NOMO-1 (cell line): ENCODE data around the gene GALNT13.

Source experiments
- DNase-seq, 2 experiments: peaks; one replicate each; lab custom pipeline; 2025; ENCODE audit not compliant: unreplicated experiment in 2 of 2; lab: John Stamatoyannopoulos, UW

Gene GALNT13

GRCh38 chr2:153871231-153872221 lies at the start of gene GALNT13:
TSS of gene GALNT13 (plus strand) at chr2:153871922.
- no peak for DNase-seq

- no peak for DNase-seq
These were observed 47.8 kb upstream of the GALNT13 start for GRCh38 chr2:153823880-153824279.

GRCh38 chr2:153828335-153828734 lies 43.4 kb upstream of the GALNT13 start:
- DNase-seq = no peak

GRCh38 chr2:153834662-153835061 lies 37.1 kb upstream of the GALNT13 start:
- DNase-seq = no peak

GRCh38 chr2:153858250-153858649 lies 13.5 kb upstream of the GALNT13 start:
- no peak for DNase-seq

- no peak for DNase-seq
These were observed 7.7 kb upstream of the GALNT13 start for GRCh38 chr2:153864022-153864421.

GRCh38 chr2:153866595-153866994 lies 5.1 kb upstream of the GALNT13 start:
- no peak for DNase-seq

- no peak for DNase-seq
These were observed 1.4 kb upstream of the GALNT13 start for GRCh38 chr2:153870308-153870707.

- DNase-seq = no peak
These were observed 759 bp downstream of the GALNT13 start for GRCh38 chr2:153872311-153873051.

GRCh38 chr2:153873052-153874048 lies 1.6 kb downstream of the GALNT13 start:
- no peak for DNase-seq

GRCh38 chr2:153875801-153876466 lies 4.2 kb downstream of the GALNT13 start:
- no peak for DNase-seq

GRCh38 chr2:153880926-153881325 lies 9.2 kb downstream of the GALNT13 start:
- no peak for DNase-seq

GRCh38 chr2:153886833-153887232 lies 15.1 kb downstream of the GALNT13 start:
- no peak for DNase-seq

- DNase-seq = no peak
These were observed 18.9 kb downstream of the GALNT13 start for GRCh38 chr2:153890576-153890975.

- no peak for DNase-seq
These were observed 19.3 kb downstream of the GALNT13 start for GRCh38 chr2:153891051-153891450.

GRCh38 chr2:153912798-153913396 lies 41.2 kb downstream of the GALNT13 start:
- no peak for DNase-seq

- DNase-seq = no peak
These were observed 45.8 kb downstream of the GALNT13 start for GRCh38 chr2:153917570-153917969.

- DNase-seq = no peak
These were observed 63.8 kb downstream of the GALNT13 start for GRCh38 chr2:153935511-153935910.

GRCh38 chr2:153939124-153939796 lies 67.5 kb downstream of the GALNT13 start:
- no peak for DNase-seq
